ENCODE data around the gene PRKD2.

The PRKD2 gene

DNA sequence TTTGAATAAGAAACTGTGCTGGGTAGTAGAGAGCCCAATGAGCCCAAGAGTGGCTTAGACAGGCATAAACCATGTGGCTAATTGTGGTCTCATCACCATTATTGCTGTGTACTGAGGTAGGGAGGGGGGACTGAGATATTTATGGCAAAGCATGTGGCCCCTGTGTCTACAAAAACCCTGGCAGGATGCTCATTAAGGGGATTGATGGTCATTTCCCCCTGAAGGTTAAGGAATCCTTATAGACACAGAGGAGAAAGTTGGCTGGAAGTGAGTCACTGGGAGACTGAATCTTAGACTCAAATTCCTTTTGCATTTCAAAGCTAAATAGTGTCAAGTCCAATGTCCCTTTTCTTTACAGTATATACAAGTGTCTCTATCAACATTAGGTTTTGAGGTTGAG is 46.1 kb downstream of the PRKD2 start:
- H3K27me3 ChIP-seq (ENCODE audit: low read depth, low read length), result no peaks in the 10 kb centered on the region
- H3K4me3 ChIP-seq (ENCODE audit: low read length), result no peak overlapping the region
- H3K9me3 ChIP-seq (ENCODE audit: insufficient read depth, low read length), result no peaks in the 10 kb centered on the region
- no peaks in the 10 kb centered on the region for H3K79me2 ChIP-seq (ENCODE audit: low read length)
- H4K20me1 ChIP-seq (ENCODE audit: insufficient read depth, low read length), result no peaks in the 10 kb centered on the region
- H3K36me3 ChIP-seq (replicated peaks; ENCODE audit: low read depth, low read length), result peaks cover 41% of the 10 kb centered on the region
- H3K4me2 ChIP-seq (ENCODE audit: low read length), result no peak overlapping the region
- H3K27ac ChIP-seq (ENCODE audit: low read length), result no peak overlapping the region
- TF ChIP-seq, protein P1, sequence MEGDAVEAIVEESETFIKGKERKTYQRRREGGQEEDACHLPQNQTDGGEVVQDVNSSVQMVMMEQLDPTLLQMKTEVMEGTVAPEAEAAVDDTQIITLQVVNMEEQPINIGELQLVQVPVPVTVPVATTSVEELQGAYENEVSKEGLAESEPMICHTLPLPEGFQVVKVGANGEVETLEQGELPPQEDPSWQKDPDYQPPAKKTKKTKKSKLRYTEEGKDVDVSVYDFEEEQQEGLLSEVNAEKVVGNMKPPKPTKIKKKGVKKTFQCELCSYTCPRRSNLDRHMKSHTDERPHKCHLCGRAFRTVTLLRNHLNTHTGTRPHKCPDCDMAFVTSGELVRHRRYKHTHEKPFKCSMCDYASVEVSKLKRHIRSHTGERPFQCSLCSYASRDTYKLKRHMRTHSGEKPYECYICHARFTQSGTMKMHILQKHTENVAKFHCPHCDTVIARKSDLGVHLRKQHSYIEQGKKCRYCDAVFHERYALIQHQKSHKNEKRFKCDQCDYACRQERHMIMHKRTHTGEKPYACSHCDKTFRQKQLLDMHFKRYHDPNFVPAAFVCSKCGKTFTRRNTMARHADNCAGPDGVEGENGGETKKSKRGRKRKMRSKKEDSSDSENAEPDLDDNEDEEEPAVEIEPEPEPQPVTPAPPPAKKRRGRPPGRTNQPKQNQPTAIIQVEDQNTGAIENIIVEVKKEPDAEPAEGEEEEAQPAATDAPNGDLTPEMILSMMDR (IDR thresholded peaks at IDR 0.05; ENCODE audit: low read depth, low read length), result no peak
- no peak for TF ChIP-seq EZH2phosphoT487 (IDR thresholded peaks at IDR 0.05; ENCODE audit: low read depth)
- H3K9ac ChIP-seq (ENCODE audit: low read length), result no peak overlapping the region
- H3K4me1 ChIP-seq (ENCODE audit: low read length), result no peaks in the 10 kb centered on the region
- H2AFZ ChIP-seq (ENCODE audit: low read depth, low read length), result no peak overlapping the region

DNA sequence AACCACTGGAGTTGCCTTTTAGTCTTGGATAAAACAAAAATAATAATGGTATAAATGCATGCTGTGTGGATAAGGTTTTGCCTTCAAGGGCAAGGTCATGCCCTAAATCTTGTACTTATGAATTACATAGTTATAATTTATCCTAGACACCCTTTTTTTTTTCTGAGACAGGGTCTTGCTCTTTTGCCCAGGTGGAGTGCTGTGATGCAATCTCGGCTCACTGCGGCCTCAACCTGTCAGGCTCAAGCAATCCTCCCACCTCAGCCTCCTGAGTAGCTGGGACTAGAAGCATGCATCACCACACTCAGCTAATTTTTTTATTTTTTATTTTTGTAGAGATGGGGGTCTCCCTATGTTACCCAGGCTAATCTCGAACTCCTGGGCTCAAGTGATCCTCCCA is 48.3 kb downstream of the PRKD2 start:
- Histone ChIP-seq H3K4me2 (ENCODE audit: low read length) (no peak overlapping the region), H3K27ac (ENCODE audit: low read length) (no peak overlapping the region), H3K9me3 (ENCODE audit: insufficient read depth, low read length) (no peaks in the 10 kb centered on the region), H3K27me3 (ENCODE audit: low read depth, low read length) (0 out of 2 replicates have a peak, but pooled peaks cover 3% of the 10 kb centered on the region), H3K4me1 (ENCODE audit: low read length) (no peaks in the 10 kb centered on the region), H3K79me2 (ENCODE audit: low read length) (no peaks in the 10 kb centered on the region), H4K20me1 (ENCODE audit: insufficient read depth, low read length) (no peaks in the 10 kb centered on the region), H2AFZ (ENCODE audit: low read depth, low read length) (no peak overlapping the region), H3K9ac (ENCODE audit: low read length) (no peak overlapping the region), H3K4me3 (ENCODE audit: low read length) (no peak overlapping the region), H3K36me3 (replicated peaks; ENCODE audit: low read depth, low read length) (peaks cover 24% of the 10 kb centered on the region)
- TF ChIP-seq, protein P1 (IDR thresholded peaks at IDR 0.05; ENCODE audit: low read depth, low read length), result no peak
- no peak for TF ChIP-seq EZH2phosphoT487 (IDR thresholded peaks at IDR 0.05; ENCODE audit: low read depth)

DNA sequence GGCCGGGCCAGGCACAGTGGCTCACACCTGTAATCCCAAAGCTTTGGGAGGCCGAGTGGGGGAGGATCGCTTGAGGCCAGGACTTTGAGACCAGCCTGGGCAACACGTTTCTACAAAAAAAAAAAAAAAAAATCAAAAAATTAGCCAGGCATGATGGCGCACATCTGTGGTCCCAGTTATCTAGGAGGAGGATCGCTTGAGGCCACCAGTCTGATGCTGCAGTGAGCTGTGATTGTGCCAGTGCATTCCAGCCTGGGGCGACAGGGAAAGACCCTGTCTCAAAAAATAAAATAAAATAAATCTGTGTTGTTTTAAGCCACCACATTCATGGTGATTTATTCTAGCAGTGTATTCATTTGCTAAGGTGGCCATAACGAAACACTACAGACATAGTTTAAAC is 51.8 kb downstream of the PRKD2 start:
- H3K4me3 ChIP-seq (ENCODE audit: low read length), result no peak overlapping the region
- H3K9ac ChIP-seq (ENCODE audit: low read length), result no peak overlapping the region
- H3K79me2 ChIP-seq (ENCODE audit: low read length), result no peaks in the 10 kb centered on the region
- no peak for TF ChIP-seq EZH2phosphoT487 (IDR thresholded peaks at IDR 0.05; ENCODE audit: low read depth)
- TF ChIP-seq, protein P1 (IDR thresholded peaks at IDR 0.05; ENCODE audit: low read depth, low read length), result no peak
- H3K36me3 ChIP-seq (replicated peaks; ENCODE audit: low read depth, low read length), result no peaks in the 10 kb centered on the region
- H2AFZ ChIP-seq (ENCODE audit: low read depth, low read length), result no peak overlapping the region
- H3K4me2 ChIP-seq (ENCODE audit: low read length), result no peak overlapping the region
- peaks cover 7% of the 10 kb centered on the region for H3K27me3 ChIP-seq (ENCODE audit: low read depth, low read length)
- H3K4me1 ChIP-seq (ENCODE audit: low read length), result peaks cover 11% of the 10 kb centered on the region
- H3K27ac ChIP-seq (ENCODE audit: low read length), result no peak overlapping the region
- H3K9me3 ChIP-seq (ENCODE audit: insufficient read depth, low read length), result no peaks in the 10 kb centered on the region
- no peaks in the 10 kb centered on the region for H4K20me1 ChIP-seq (ENCODE audit: insufficient read depth, low read length)

DNA sequence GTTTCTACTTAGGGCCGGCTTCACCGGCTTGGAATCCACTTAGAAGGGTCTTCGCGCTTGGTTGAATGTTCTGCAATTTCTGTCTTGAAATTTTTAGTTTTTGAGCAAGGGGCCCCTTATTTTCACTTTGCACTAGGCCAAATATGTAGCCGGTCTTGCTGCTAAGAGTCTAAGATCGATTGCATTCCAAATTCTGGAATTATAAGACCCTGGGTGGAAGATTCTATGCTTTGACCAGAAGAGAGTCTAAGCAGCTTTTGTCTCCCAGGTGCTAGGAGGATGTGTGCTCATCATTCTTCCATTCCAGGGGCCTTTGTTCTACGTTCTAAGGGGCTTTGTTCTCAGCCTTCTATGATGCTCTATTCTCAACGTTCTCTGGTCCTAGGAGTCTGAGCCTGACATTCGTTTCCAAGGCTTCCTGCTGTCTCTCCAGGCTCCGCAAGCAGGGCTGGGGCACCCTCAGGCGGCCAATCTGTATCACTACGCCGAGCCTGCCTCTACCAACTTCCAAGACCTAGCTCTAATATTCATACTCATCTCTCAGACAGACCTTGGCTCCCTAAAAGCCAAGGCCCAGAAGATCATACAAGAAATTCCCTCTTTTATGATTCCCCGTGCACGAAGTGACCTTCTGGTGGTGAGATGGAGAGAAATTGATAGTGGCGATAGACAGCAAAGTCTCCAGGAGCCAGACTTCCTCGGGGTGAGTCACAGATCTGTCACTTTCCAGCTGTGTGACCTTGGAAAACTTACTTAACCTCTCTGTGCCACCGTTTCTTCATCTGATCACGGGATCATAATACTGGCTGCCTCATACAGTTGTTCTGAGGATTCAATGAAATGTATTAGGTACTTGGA is 55.0 kb downstream of the PRKD2 start:
- Histone ChIP-seq H3K4me1 (ENCODE audit: low read length) (peaks cover 24% of the 10 kb centered on the region), H3K4me2 (ENCODE audit: low read length) (peak overlapping the region; percentile 89), H3K79me2 (ENCODE audit: low read length) (no peaks in the 10 kb centered on the region), H4K20me1 (ENCODE audit: insufficient read depth, low read length) (no peaks in the 10 kb centered on the region), H3K27ac (ENCODE audit: low read length) (peak overlapping the region; percentile 8; the same call in 1 of the 2 replicates), H3K9me3 (ENCODE audit: insufficient read depth, low read length) (no peaks in the 10 kb centered on the region), H3K4me3 (ENCODE audit: low read length) (peak overlapping the region; percentile 77), H3K27me3 (ENCODE audit: low read depth, low read length) (peaks cover 18% of the 10 kb centered on the region), H3K9ac (ENCODE audit: low read length) (peak overlapping the region; percentile 26; the same call in 1 of the 2 replicates), H3K36me3 (replicated peaks; ENCODE audit: low read depth, low read length) (no peaks in the 10 kb centered on the region), H2AFZ (ENCODE audit: low read depth, low read length) (0 out of 2 replicates have a peak overlapping the region, but pooled peaks have one; percentile 34)
- TF ChIP-seq EZH2phosphoT487 (IDR thresholded peaks at IDR 0.05; ENCODE audit: low read depth), result no peak
- TF ChIP-seq, protein P1 (IDR thresholded peaks at IDR 0.05; ENCODE audit: low read depth, low read length), result peak; percentile 99

Measured in OCI-LY3 (cell line).